ENCODE measurements around the gene SAG. TPM values are rescaled to one million over a fixed set of nuclear protein-coding genes. Genes with fewer than 3 reads are reported as not detected.

The SAG gene
- total and polyA plus RNA-seq, 2 of the 13 experiments (the other 11 are each of a cell fraction or from before 2014, with no cell fraction given): not detected

DNA sequence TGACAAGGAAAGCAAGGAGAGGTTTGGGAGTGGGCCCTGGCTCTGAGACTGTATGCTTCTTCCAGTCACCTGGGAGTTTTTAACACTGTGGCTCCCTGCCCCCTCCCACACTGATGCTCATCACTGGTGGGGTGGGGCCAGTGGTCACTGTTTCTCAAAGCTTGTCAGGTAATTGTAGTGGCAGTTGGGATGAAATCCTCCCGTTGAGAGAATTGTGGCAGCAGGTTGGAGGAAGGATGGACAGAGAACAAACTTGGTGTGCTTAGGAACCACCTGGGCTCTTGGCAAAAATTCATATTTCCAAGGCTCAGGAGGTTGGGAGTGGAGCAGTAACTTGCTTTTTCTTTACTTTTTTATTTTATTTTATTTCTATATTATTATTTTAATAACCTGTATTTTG lies 71.8 kb downstream of the SAG start:
- peaks cover 42% of the 10 kb centered on the region for H3K79me2 ChIP-seq (ENCODE audit: insufficient read depth, low read length)
- no TSS peak for BruUV-seq (replicated peaks)
- FAIRE-seq: no peak
- H3K9me3 ChIP-seq (ENCODE audit: low read length): no peaks in the 10 kb centered on the region
- H3K4me2 ChIP-seq (ENCODE audit: low read depth, low read length): no peak overlapping the region
- no peaks in the 10 kb centered on the region for H3K27me3 ChIP-seq (ENCODE audit: control insufficient read depth in 1 of 2, insufficient read depth in 2 of 2, low read length in 2 of 2)
- 0 out of 2 replicates have a peak, but pooled peaks cover 5% of the 10 kb centered on the region for H4K20me1 ChIP-seq (ENCODE audit: insufficient read depth, low read length)
- no peaks in the 10 kb centered on the region; a peak in 2 of 5 replicates for H3K36me3 ChIP-seq (replicated peaks in 1 of 2; ENCODE audit: control insufficient read depth in 1 of 2, insufficient read depth in 2 of 2, low read length in 2 of 2)
- no peak for TF ChIP-seq CCDC6 (CRISPR knock-in tag; IDR thresholded peaks at IDR 0.05)
- TF ChIP-seq ZNF577 (CRISPR knock-in tag; IDR thresholded peaks at IDR 0.05; ENCODE audit: borderline replicate concordance, low read depth): no peak
- no peak for TF ChIP-seq NPAS2 (CRISPR knock-in tag; IDR thresholded peaks at IDR 0.05; ENCODE audit: borderline replicate concordance)
- TF ChIP-seq, protein P1, sequence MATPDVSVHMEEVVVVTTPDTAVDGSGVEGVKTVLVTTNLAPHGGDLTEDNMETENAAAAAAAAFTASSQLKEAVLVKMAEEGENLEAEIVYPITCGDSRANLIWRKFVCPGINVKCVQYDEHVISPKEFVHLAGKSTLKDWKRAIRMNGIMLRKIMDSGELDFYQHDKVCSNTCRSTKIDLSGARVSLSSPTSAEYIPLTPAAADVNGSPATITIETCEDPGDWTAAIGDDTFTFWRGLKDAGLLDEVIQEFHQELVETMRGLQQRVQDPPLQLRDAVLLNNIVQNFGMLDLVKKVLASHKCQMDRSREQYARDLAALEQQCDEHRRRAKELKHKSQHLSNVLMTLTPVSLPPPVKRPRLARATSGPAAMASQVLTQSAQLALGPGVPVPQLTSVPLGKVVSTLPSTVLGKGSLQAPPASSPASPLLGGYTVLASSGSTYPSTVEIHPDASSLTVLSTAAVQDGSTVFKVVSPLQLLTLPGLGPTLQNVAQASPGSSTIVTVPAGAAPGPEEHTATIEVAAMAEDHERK (CRISPR knock-in tag; IDR thresholded peaks at IDR 0.05; ENCODE audit: low read depth): no peak
- TF ChIP-seq GABPA (IDR thresholded peaks at IDR 0.05; ENCODE audit: low read depth, low read length): no peak
- TF ChIP-seq GABPA (CRISPR knock-in tag; IDR thresholded peaks at IDR 0.05; ENCODE audit: low read depth): no peak
- TF ChIP-seq, protein P2, sequence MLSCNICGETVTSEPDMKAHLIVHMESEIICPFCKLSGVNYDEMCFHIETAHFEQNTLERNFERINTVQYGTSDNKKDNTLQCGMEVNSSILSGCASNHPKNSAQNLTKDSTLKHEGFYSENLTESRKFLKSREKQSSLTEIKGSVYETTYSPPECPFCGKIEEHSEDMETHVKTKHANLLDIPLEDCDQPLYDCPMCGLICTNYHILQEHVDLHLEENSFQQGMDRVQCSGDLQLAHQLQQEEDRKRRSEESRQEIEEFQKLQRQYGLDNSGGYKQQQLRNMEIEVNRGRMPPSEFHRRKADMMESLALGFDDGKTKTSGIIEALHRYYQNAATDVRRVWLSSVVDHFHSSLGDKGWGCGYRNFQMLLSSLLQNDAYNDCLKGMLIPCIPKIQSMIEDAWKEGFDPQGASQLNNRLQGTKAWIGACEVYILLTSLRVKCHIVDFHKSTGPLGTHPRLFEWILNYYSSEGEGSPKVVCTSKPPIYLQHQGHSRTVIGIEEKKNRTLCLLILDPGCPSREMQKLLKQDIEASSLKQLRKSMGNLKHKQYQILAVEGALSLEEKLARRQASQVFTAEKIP (CRISPR knock-in tag; IDR thresholded peaks at IDR 0.05; ENCODE audit: borderline replicate concordance): no peak
- TF ChIP-seq, protein P3, sequence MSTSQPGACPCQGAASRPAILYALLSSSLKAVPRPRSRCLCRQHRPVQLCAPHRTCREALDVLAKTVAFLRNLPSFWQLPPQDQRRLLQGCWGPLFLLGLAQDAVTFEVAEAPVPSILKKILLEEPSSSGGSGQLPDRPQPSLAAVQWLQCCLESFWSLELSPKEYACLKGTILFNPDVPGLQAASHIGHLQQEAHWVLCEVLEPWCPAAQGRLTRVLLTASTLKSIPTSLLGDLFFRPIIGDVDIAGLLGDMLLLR (CRISPR knock-in tag; IDR thresholded peaks at IDR 0.05): no peak
- no peak for TF ChIP-seq HIVEP1 (CRISPR knock-in tag; IDR thresholded peaks at IDR 0.05)
- no peak for TF ChIP-seq GATAD2A (CRISPR knock-in tag; IDR thresholded peaks at IDR 0.05)
- no peak for TF ChIP-seq ZBTB3 (CRISPR knock-in tag; IDR thresholded peaks at IDR 0.05; ENCODE audit: borderline replicate concordance, low read depth)
- TF ChIP-seq, protein P4, sequence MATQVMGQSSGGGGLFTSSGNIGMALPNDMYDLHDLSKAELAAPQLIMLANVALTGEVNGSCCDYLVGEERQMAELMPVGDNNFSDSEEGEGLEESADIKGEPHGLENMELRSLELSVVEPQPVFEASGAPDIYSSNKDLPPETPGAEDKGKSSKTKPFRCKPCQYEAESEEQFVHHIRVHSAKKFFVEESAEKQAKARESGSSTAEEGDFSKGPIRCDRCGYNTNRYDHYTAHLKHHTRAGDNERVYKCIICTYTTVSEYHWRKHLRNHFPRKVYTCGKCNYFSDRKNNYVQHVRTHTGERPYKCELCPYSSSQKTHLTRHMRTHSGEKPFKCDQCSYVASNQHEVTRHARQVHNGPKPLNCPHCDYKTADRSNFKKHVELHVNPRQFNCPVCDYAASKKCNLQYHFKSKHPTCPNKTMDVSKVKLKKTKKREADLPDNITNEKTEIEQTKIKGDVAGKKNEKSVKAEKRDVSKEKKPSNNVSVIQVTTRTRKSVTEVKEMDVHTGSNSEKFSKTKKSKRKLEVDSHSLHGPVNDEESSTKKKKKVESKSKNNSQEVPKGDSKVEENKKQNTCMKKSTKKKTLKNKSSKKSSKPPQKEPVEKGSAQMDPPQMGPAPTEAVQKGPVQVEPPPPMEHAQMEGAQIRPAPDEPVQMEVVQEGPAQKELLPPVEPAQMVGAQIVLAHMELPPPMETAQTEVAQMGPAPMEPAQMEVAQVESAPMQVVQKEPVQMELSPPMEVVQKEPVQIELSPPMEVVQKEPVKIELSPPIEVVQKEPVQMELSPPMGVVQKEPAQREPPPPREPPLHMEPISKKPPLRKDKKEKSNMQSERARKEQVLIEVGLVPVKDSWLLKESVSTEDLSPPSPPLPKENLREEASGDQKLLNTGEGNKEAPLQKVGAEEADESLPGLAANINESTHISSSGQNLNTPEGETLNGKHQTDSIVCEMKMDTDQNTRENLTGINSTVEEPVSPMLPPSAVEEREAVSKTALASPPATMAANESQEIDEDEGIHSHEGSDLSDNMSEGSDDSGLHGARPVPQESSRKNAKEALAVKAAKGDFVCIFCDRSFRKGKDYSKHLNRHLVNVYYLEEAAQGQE (IDR thresholded peaks at IDR 0.05; ENCODE audit: borderline replicate concordance in 1 of 2, low read depth in 1 of 2, low read length in 2 of 2): no peak
- TF ChIP-seq GZF1 (CRISPR knock-in tag; IDR thresholded peaks at IDR 0.05): no peak
- TF ChIP-seq XBP1 (CRISPR knock-in tag; IDR thresholded peaks at IDR 0.05): no peak
- TF ChIP-seq SIX1 (CRISPR knock-in tag; IDR thresholded peaks at IDR 0.05; ENCODE audit: borderline replicate concordance): no peak
- no peak for TF ChIP-seq KLF11 (CRISPR knock-in tag; IDR thresholded peaks at IDR 0.05)
- TF ChIP-seq JUNB (CRISPR knock-in tag; IDR thresholded peaks at IDR 0.05; ENCODE audit: borderline replicate concordance): no peak
- TF ChIP-seq POLR2A (IDR thresholded peaks at IDR 0.05; ENCODE audit: insufficient read depth in 1 of 2, low read depth in 2 of 2, low read length in 2 of 2): no peak
- ChIA-PET POLR2A (interaction anchor here (1.1 kb wide), 1 partner anchor 26 kb away, joined by 3 read pairs; no protein-coding TSS in a partner anchor), CTCF (ENCODE audit: low intra/inter-chr PET ratio, low total read pairs) (no interaction called here)
- DNase-seq (ENCODE audit: low spot score): no peak
- ATAC-seq: no peak
- intact Hi-C loops (cut with micrococcal nuclease; ENCODE audit: unreplicated experiment): no loop called here
- H3K4me1 ChIP-seq (ENCODE audit: insufficient read depth, low read length): peaks cover 42% of the 10 kb centered on the region
- 89% methylated on average over 1 of the region's 1 CpG for WGBS (ENCODE audit: low lambda C conversion rate)
- no peak overlapping the region for H3K27ac ChIP-seq (ENCODE audit: extremely low read length, insufficient read depth, low read length)
- H3K9ac ChIP-seq (ENCODE audit: insufficient read depth, low read depth, low read length): no peak overlapping the region
- in situ Hi-C loops (cut with HindIII; ENCODE audit: extremely low pct_ligation_motif_present, low pct_unique_long_range_greater_than_20kb): no loop called here
- no peak overlapping the region for H2AFZ ChIP-seq (ENCODE audit: low read length)
- no peak overlapping the region for H3K4me3 ChIP-seq (replicated peaks in 1 of 3; ENCODE audit: insufficient read depth in 1 of 3, low read depth in 2 of 3, low read length in 3 of 3)
